ENCODE measurements around the gene EVI5. TPM values are rescaled to one million over a fixed set of nuclear protein-coding genes. Genes with fewer than 3 reads are reported as not detected.

Gene EVI5
- total RNA-seq, 4 donors from 2014 or later = 13.6 to 21.6 (median 14.8) TPM

DNA sequence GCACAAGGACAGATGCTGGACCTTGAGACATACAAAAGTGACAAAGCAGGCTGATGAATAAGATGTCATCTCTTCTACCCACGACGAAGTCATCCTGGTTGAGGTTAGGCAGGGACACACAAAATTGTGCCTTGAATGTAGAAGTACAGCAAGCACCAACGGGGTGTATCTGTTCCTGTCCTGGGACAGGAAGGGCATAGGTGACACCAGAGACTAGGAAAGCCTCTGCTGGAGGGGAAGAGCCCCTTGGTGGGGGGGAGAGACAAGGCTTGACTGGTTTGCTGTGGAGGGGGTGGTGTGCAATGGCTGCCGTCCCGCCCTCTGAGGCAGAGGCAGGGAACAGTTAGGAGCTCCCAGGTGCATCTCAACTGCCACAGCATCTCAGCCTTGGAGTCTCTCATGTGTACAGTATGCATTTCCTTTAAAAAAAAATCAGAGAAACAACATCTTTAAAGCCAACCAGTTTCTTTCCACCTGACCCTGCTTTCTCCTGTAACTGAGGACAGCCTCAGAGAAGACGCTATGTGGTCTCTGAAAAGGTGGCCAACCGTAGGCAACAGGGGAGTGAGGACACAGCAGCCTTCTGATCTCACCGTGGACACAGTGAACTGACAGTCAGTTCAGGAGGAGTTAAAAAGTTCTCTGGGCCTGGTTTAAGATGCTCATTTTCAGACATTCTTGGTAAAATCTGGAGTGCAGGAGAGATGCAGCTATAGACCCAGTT is 280.5 kb downstream of the EVI5 start:
- DNase-seq (ENCODE audit: low spot score in 2 of 2) = no peak
- TF ChIP-seq POLR2A (IDR thresholded peaks at IDR 0.05) (no peak), EP300 (IDR thresholded peaks at IDR 0.05) (no peak), POLR2AphosphoS5 (IDR thresholded peaks at IDR 0.05) (no peak)
- TF ChIP-seq, protein P1, sequence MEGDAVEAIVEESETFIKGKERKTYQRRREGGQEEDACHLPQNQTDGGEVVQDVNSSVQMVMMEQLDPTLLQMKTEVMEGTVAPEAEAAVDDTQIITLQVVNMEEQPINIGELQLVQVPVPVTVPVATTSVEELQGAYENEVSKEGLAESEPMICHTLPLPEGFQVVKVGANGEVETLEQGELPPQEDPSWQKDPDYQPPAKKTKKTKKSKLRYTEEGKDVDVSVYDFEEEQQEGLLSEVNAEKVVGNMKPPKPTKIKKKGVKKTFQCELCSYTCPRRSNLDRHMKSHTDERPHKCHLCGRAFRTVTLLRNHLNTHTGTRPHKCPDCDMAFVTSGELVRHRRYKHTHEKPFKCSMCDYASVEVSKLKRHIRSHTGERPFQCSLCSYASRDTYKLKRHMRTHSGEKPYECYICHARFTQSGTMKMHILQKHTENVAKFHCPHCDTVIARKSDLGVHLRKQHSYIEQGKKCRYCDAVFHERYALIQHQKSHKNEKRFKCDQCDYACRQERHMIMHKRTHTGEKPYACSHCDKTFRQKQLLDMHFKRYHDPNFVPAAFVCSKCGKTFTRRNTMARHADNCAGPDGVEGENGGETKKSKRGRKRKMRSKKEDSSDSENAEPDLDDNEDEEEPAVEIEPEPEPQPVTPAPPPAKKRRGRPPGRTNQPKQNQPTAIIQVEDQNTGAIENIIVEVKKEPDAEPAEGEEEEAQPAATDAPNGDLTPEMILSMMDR (IDR thresholded peaks at IDR 0.05) = no peak
- WGBS = 79% methylated on average over 8 of the region's 8 CpGs

DNA sequence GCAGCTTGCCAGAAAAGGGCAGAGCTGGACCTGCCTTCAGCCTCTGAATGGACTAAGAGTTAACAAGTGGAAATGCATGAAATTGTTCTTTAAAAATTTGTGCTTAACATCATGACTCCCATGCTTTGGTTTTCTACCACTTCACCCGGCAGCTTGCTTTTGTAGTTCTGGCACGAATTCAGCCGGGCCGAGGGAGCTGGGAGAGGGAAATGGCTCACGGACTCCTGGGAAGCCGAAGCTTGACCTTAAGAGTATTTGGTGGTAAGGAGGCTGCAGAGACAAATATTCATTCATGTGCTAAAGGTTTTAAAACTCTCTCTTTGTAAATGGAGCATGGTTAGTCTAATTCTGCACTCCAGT is 281.0 kb downstream of the EVI5 start:
- 75% methylated on average over 6 of the region's 6 CpGs for WGBS
- no peaks in the 10 kb centered on the region for H3K4me1 ChIP-seq
- DNase-seq (ENCODE audit: low spot score in 2 of 2) = no peak
- H3K9me3 ChIP-seq = no peaks in the 10 kb centered on the region
- H3K27me3 ChIP-seq = no peaks in the 10 kb centered on the region
- H3K27ac ChIP-seq = no peak overlapping the region
- no peaks in the 10 kb centered on the region for H3K36me3 ChIP-seq
- TF ChIP-seq, protein P1 (IDR thresholded peaks at IDR 0.05) = no peak
- TF ChIP-seq EP300 (IDR thresholded peaks at IDR 0.05) (no peak), POLR2A (IDR thresholded peaks at IDR 0.05) (no peak), POLR2AphosphoS5 (IDR thresholded peaks at IDR 0.05) (no peak)
- no peak overlapping the region for H3K4me3 ChIP-seq

More for the DNA sequence above, 280.5 kb downstream of the EVI5 start:
- no peaks in the 10 kb centered on the region for H3K4me1 ChIP-seq
- no peak overlapping the region for H3K4me3 ChIP-seq
- H3K27me3 ChIP-seq = no peaks in the 10 kb centered on the region
- no peaks in the 10 kb centered on the region for H3K36me3 ChIP-seq
- H3K9me3 ChIP-seq = no peaks in the 10 kb centered on the region
- H3K27ac ChIP-seq = no peak overlapping the region

DNA sequence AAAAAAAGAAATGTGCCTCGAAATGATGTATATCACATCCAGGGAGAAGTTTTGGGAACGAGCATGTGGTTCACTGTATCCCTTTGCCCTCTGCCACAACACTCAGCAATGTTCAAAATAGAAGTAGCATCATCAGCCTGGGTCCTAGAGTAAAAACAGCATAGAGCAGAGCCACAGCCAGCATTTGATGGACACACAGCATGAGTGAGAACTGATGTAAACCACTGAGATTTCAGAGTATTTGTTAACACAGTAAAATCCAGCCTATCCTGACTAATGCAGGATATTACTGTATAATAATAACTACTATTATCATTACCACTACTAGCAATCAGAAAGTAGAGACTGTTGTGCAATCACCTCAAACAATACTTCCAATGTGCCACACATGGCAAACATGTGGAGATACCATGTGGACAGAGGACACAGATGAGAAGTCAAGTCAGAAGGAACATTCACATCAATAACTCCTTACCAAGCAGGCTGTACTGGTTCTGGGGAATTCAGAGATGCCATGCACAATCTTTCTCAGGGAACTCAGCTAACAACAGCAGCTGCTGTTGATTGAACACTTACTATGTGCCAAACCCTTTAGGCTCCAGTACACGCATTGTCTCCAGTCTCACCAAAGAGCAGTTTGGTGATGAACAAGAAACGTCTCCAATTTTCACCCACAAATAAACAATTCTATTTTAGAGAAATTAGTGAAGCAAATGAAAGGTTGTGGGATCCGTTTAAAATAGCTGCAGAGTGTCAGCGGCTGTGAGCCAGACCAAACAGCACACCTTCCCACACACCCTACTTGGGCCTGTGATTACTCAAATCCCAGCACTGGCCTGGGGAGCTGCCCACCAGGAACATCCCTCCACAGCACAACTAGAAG is 281.6 kb downstream of the EVI5 start:
- no peak for DNase-seq (ENCODE audit: low spot score in 2 of 2)
- Histone ChIP-seq H3K4me3 (no peak overlapping the region), H3K9me3 (no peaks in the 10 kb centered on the region), H3K36me3 (no peaks in the 10 kb centered on the region), H3K27me3 (no peaks in the 10 kb centered on the region), H3K27ac (no peak overlapping the region), H3K4me1 (no peaks in the 10 kb centered on the region)
- TF ChIP-seq EP300 (IDR thresholded peaks at IDR 0.05) = no peak
- TF ChIP-seq, protein P1 (IDR thresholded peaks at IDR 0.05) = no peak
- no peak for TF ChIP-seq POLR2AphosphoS5 (IDR thresholded peaks at IDR 0.05)
- no peak for TF ChIP-seq POLR2A (IDR thresholded peaks at IDR 0.05)
- WGBS = 68% methylated on average over 6 of the region's 6 CpGs

DNA sequence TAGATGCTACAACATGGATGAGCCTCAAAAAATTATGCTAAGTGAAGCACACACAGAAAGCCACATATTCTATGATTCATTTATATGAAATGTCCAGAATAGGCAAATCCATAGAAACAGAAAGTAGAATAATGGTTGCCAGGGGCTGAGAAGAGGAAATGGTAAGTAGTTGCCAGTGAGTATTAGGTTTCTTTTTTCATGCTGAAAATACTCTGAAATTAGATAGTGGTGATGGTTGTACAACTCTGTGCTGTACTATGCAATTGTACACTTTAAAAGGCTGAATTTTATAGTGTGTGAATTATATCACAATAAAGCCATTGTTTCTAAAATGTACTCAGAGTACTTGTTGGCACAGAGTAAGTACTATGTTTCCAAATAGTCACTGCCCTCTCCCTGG is 282.7 kb downstream of the EVI5 start:
- Histone ChIP-seq H3K4me1 (no peaks in the 10 kb centered on the region), H3K4me3 (no peak overlapping the region), H3K27ac (no peak overlapping the region), H3K27me3 (no peaks in the 10 kb centered on the region), H3K36me3 (no peaks in the 10 kb centered on the region), H3K9me3 (no peaks in the 10 kb centered on the region)
- no peak for TF ChIP-seq EP300 (IDR thresholded peaks at IDR 0.05)
- TF ChIP-seq, protein P1 (IDR thresholded peaks at IDR 0.05) = no peak
- no peak for TF ChIP-seq POLR2AphosphoS5 (IDR thresholded peaks at IDR 0.05)
- TF ChIP-seq POLR2A (IDR thresholded peaks at IDR 0.05) = no peak
- DNase-seq (ENCODE audit: low spot score in 2 of 2) = no peak

DNA sequence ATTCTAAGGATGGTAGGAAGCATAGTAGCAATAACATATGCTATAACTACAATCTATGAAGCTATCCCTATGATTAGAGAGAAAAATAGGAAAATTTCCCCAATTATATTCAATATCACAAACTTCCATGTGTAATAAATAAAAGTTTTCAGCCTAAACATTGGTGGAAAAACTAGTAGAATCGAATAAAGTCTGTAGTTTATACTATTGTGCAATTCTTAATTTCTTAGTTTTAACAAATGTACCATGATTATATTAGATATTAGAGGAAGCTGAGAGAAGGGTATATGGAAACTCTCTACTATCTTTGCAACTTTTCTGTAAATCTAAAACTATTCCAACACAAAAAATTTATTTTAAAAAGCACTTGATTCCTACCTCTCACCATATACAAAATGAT is 284.4 kb downstream of the EVI5 start:
- no peak for DNase-seq (ENCODE audit: low spot score in 2 of 2)

More for the DNA sequence above, 284.4 kb downstream of the EVI5 start:
- H3K27me3 ChIP-seq = no peaks in the 10 kb centered on the region
- H3K4me1 ChIP-seq = no peaks in the 10 kb centered on the region
- TF ChIP-seq EP300 (IDR thresholded peaks at IDR 0.05) (no peak), POLR2A (IDR thresholded peaks at IDR 0.05) (no peak), POLR2AphosphoS5 (IDR thresholded peaks at IDR 0.05) (no peak)
- TF ChIP-seq, protein P1 (IDR thresholded peaks at IDR 0.05) = no peak
- H3K36me3 ChIP-seq = no peaks in the 10 kb centered on the region
- no peak overlapping the region for H3K27ac ChIP-seq
- no peaks in the 10 kb centered on the region for H3K9me3 ChIP-seq
- H3K4me3 ChIP-seq = no peak overlapping the region
- WGBS = 83% methylated on average over 1 of the region's 1 CpG
